Stimulated activated CD8-positive, alpha-beta memory T cell treated with anti-CD3 and anti-CD28 coated beads, Interleukin-12 subunit alpha, Interleukin-12 subunit beta, amount 100 ng/mL, for 24 hours (primary cell): ENCODE results near the gene ATF6B.
"Not testable (repeated sequence)": the region's sequence is repeated elsewhere in the genome, so short reads cannot be mapped to it uniquely, and the experiment has no call there.

Experiments
- DNase-seq: peaks from one replicate; pipeline ENCODE4 v3.0.0-alpha.2; 2020; ENCODE audit errors: extremely low read depth

The ATF6B gene

GRCh38 chr6:32107406-32107805 lies 20.6 kb downstream of the ATF6B start:
- DNase-seq, result no peak

- DNase-seq, result no peak
These were observed 22.6 kb downstream of the ATF6B start for GRCh38 chr6:32105433-32105832.

GRCh38 chr6:32102255-32102654 lies 25.8 kb downstream of the ATF6B start:
- DNase-seq, result no peak

- DNase-seq, result not testable (repeated sequence)
These were observed 27.8 kb downstream of the ATF6B start for GRCh38 chr6:32100251-32100650.

- no peak for DNase-seq
These were observed 30.7 kb downstream of the ATF6B start for GRCh38 chr6:32097364-32097763.

- DNase-seq, result no peak
These were observed 31.4 kb downstream of the ATF6B start for GRCh38 chr6:32096394-32097258.

GRCh38 chr6:32096087-32096393 lies 32.0 kb downstream of the ATF6B start:
- DNase-seq, result no peak

GRCh38 chr6:32095338-32096086 lies 32.5 kb downstream of the ATF6B start:
- DNase-seq, result no peak

GRCh38 chr6:32092760-32093497 lies 35.1 kb downstream of the ATF6B start:
- no peak for DNase-seq

GRCh38 chr6:32089082-32089828 lies 38.8 kb downstream of the ATF6B start:
- no peak for DNase-seq

- no peak for DNase-seq
These were observed 39.5 kb downstream of the ATF6B start for GRCh38 chr6:32088487-32089049.

GRCh38 chr6:32087574-32088486 lies 40.2 kb downstream of the ATF6B start:
- DNase-seq, result peak; percentile 43

GRCh38 chr6:32086661-32087573 lies 41.1 kb downstream of the ATF6B start:
- no peak for DNase-seq

- no peak for DNase-seq
These were observed 42.1 kb downstream of the ATF6B start for GRCh38 chr6:32085759-32086459.

- no peak for DNase-seq
These were observed 43.3 kb downstream of the ATF6B start for GRCh38 chr6:32084780-32085179.

GRCh38 chr6:32083812-32084768 lies 44.0 kb downstream of the ATF6B start:
- DNase-seq, result no peak

- no peak for DNase-seq
These were observed 45.1 kb downstream of the ATF6B start for GRCh38 chr6:32082935-32083334.
